CD14-positive monocyte (primary cell): ENCODE measurements around the gene TOLLIP. TPM values are rescaled to one million over a fixed set of nuclear protein-coding genes. Genes with fewer than 3 reads are reported as not detected.

ENCODE experiments used
- DNase-seq, 3 donors: peaks; one replicate each; pipeline ENCODE4 v3.0.0-alpha.2; 2011 to 2022
- H2AFZ ChIP-seq: 2 replicates; pipeline ENCODE4 v1.6.0; 2012; ENCODE audit warnings: mild to moderate bottlenecking, low read depth, low read length, inconsistent platforms; ENCODE audit not compliant: insufficient read depth, poor library complexity, severe bottlenecking
- H3K27ac ChIP-seq, 2 donors: 1 replicate in 1 of 2; 2 replicates in 1 of 2; pipeline ENCODE4 v1.5.1; 2012 to 2013; ENCODE audit warnings: low read length in 2 of 2, control low read depth in 1 of 2, inconsistent platforms in 1 of 2, low read depth in 1 of 2, mild to moderate bottlenecking in 1 of 2
- H3K27me3 ChIP-seq, 2 donors: one replicate each; pipeline versions ENCODE4 v1.6.0 to v1.6.1; 2011 to 2013; ENCODE audit warnings: low read length in 2 of 2; ENCODE audit not compliant: control insufficient read depth in 2 of 2, insufficient read depth in 2 of 2
- H3K36me3 ChIP-seq, 2 donors: replicated peaks in 1 of 2; 1 replicate in 1 of 2; 2 replicates in 1 of 2; pipeline versions ENCODE4 v1.5.1 to v1.6.1; 2012 to 2013; ENCODE audit warnings: low read length in 2 of 2, control low read depth in 1 of 2, inconsistent platforms in 1 of 2, mild to moderate bottlenecking in 1 of 2; ENCODE audit not compliant: insufficient read depth in 2 of 2, control insufficient read depth in 1 of 2
- H3K4me1 ChIP-seq, 2 donors: 1 replicate in 1 of 2; 2 replicates in 1 of 2; pipeline versions ENCODE4 v1.5.1 to v1.6.1; 2012 to 2013; ENCODE audit warnings: low read length in 2 of 2, control low read depth in 1 of 2, inconsistent platforms in 1 of 2, mild to moderate bottlenecking in 1 of 2, moderate library complexity in 1 of 2; ENCODE audit not compliant: insufficient read depth in 2 of 2, control insufficient read depth in 1 of 2
- H3K4me2 ChIP-seq: replicated peaks from 2 replicates; pipeline ENCODE3; 2012; ENCODE audit warnings: low read length, moderate library complexity, mild to moderate bottlenecking; ENCODE audit not compliant: poor library complexity, severe bottlenecking; ENCODE audit errors: extremely low read depth
- H3K4me3 ChIP-seq, 3 experiments: fragments of 200-600 bp in 1 of 3; sonication (generic) in 1 of 3; replicated peaks in 1 of 3; 1 replicate in 2 of 3; 2 replicates in 1 of 3; pipeline ENCODE4 v1.5.1; 2011 to 2013; ENCODE audit warnings: low read length in 3 of 3, mild to moderate bottlenecking in 3 of 3, control low read depth in 2 of 3, low read depth in 2 of 3, inconsistent platforms in 1 of 3, moderate library complexity in 1 of 3
- H3K79me2 ChIP-seq: 2 replicates; pipeline ENCODE4 v1.6.0; 2012; ENCODE audit warnings: mild to moderate bottlenecking, control low read depth, inconsistent platforms, low read length, moderate library complexity; ENCODE audit not compliant: insufficient read depth
- H3K9ac ChIP-seq: 2 replicates; pipeline ENCODE4 v1.6.0; 2017; ENCODE audit warnings: low read length, mild to moderate bottlenecking; ENCODE audit not compliant: insufficient read depth, poor library complexity, severe bottlenecking
- H3K9me3 ChIP-seq, 2 donors: replicated peaks in 1 of 2; 1 replicate in 1 of 2; 2 replicates in 1 of 2; pipeline versions ENCODE4 v1.5.1 to v1.6.1; 2012 to 2013; ENCODE audit warnings: low read length in 2 of 2, control low read depth in 1 of 2; ENCODE audit not compliant: control insufficient read depth in 1 of 2, insufficient read depth in 1 of 2
- H4K20me1 ChIP-seq: 2 replicates; pipeline ENCODE4 v1.6.0; 2012; ENCODE audit warnings: mild to moderate bottlenecking, low read length, control low read depth, moderate library complexity; ENCODE audit not compliant: insufficient read depth
- H3K27ac Mint-ChIP-seq, 7 donors: one replicate each; pipeline ENCODE4 v1.8.0; 2020; ENCODE audit warnings: mild to moderate bottlenecking in 7 of 7, mixed read lengths in 7 of 7, moderate library complexity in 6 of 7, inconsistent platforms in 2 of 7
- H3K27me3 Mint-ChIP-seq, 3 donors: one replicate each; pipeline ENCODE4 v1.8.0; 2021 to 2022; ENCODE audit warnings: low read depth in 3 of 3, mild to moderate bottlenecking in 3 of 3, mixed read lengths in 3 of 3, moderate library complexity in 3 of 3, inconsistent platforms in 1 of 3
- H3K36me3 Mint-ChIP-seq, 2 donors: one replicate each; pipeline ENCODE4 v1.8.0; 2020; ENCODE audit warnings: mixed read lengths in 2 of 2, inconsistent platforms in 1 of 2, mild to moderate bottlenecking in 1 of 2
- H3K4me1 Mint-ChIP-seq: one replicate; pipeline ENCODE4 v1.8.0; 2020; ENCODE audit warnings: mild to moderate bottlenecking, mixed read lengths
- H3K4me3 Mint-ChIP-seq, 2 donors: one replicate each; pipeline ENCODE4 v1.8.0; 2020; ENCODE audit warnings: mild to moderate bottlenecking in 2 of 2, mixed read lengths in 2 of 2, moderate library complexity in 1 of 2
- H3K9me3 Mint-ChIP-seq, 7 donors: one replicate each; pipeline ENCODE4 v1.8.0; 2020 to 2022; ENCODE audit warnings: mixed read lengths in 7 of 7, mild to moderate bottlenecking in 6 of 7, moderate library complexity in 6 of 7, inconsistent platforms in 2 of 7
- CTCF ChIP-seq: fragments of 200-600 bp; IDR thresholded peaks from one replicate; pipeline ENCODE4 v1.8.0; 2022; ENCODE audit warnings: antibody characterized with exemption, mild to moderate bottlenecking
- WGBS: methylation state at CpG from one replicate; pipeline ENCODE4 v1.1.5; 2013; ENCODE audit warnings: missing lambda C conversion rate; ENCODE audit not compliant: insufficient coverage; 5-methylcytosine and 5-hydroxymethylcytosine counted together
- intact Hi-C, 2 donors: fragments of 100-400 bp; cut with micrococcal nuclease; formaldehyde crosslinking; loops; one replicate each; pipeline versions ENCODE4 v1.15.0 to v1.15.1; 2023
- polyA plus RNA-seq, 3 donors: library from polyadenylated mRNA; depleted of rRNA in 1 of 3; unstranded in 2 of 3; stranded (reverse) in 1 of 3; fragments of 300-500 nt in 2 of 3; fragments of >200 nt in 1 of 3; fragmentation: Illumina TruSeq in 2 of 3; gene quantifications; 1 replicate in 2 of 3; 2 replicates in 1 of 3; pipeline ENCODE4 v1.2.3, GENCODE V29; 2012 to 2021

The TOLLIP gene
- polyA plus RNA-seq, 3 donors: 67.9 to 72.1 (median 71.7) TPM

GRCh38 chr11:1344056-1344635, 34.7 kb upstream of the TOLLIP start:
- Histone ChIP-seq H3K4me1 (no peaks in the 10 kb centered on the region), H3K4me2 (no peak overlapping the region), H3K27me3 (peaks cover 0 to 2% of the 10 kb centered on the region in 2 donors), H2AFZ (no peak overlapping the region), H3K9ac (no peak overlapping the region), H3K4me3 (no peak overlapping the region), H3K27ac (no peak overlapping the region), H3K79me2 (no peaks in the 10 kb centered on the region), H3K9me3 (no peaks in the 10 kb centered on the region), H3K36me3 (no peaks in the 10 kb centered on the region), H4K20me1 (no peaks in the 10 kb centered on the region)
- H3K4me3 Mint-ChIP-seq: peak overlapping the region in 1 of 2 donors; percentile 31
- peak overlapping the region in 1 of 7 donors; percentile 8 for H3K27ac Mint-ChIP-seq
- peaks cover 11 to 17% (median 14%) of the 10 kb centered on the region in 3 donors for H3K27me3 Mint-ChIP-seq
- peaks cover 6% of the 10 kb centered on the region for H3K4me1 Mint-ChIP-seq
- intact Hi-C loops: no loop called here
- 85% methylated on average over 25 of the region's 26 CpGs for WGBS
- TF ChIP-seq CTCF: no peak
- H3K36me3 Mint-ChIP-seq: no peaks in the 10 kb centered on the region
- H3K9me3 Mint-ChIP-seq: peaks cover 0 to 3% (median 0%) of the 10 kb centered on the region in 7 donors
- no peak for DNase-seq

DNA sequence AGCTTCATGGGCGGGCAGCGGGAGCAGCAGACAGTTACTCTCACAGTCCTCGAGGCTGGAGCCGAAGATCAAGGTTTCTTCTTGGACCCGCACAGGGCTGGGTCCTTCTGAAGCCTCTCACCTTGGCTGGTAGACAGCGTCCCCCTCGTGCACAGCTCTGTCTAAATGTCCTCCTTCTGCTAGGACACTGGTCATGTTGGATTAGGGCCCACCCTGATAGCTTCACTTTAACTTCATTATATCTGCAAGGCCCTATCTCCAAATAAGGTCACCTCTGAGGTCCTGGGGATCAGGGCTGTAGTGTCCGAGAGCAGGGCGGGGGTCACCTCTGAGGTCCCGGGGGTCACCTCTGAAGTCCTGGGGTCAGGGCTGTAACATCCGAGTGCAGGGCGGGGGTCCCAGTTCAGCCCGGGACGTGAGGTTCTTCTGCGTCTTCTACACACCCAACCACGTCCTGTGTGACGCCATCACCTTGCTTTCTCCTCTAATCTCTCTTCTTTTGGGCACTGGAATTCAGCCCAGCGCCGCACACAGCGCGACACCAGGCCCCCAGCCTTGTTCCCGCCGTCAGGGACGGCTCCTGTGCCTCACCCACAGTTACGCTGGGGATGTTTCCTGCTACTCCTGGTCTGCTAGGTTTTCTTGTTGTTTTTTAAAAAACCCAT, 34.1 kb upstream of the TOLLIP start:
- no peak overlapping the region for H3K4me3 ChIP-seq
- no peak overlapping the region for H3K27ac ChIP-seq
- H3K9me3 ChIP-seq: no peaks in the 10 kb centered on the region
- no peak overlapping the region for H3K9ac ChIP-seq
- Mint-ChIP-seq H3K27me3 (peaks cover 9 to 16% (median 14%) of the 10 kb centered on the region in 3 donors), H3K4me1 (peaks cover 6% of the 10 kb centered on the region), H3K36me3 (no peaks in the 10 kb centered on the region), H3K9me3 (peaks cover 0 to 3% (median 0%) of the 10 kb centered on the region in 7 donors), H3K27ac (no peak overlapping the region), H3K4me3 (no peak overlapping the region)
- no peaks in the 10 kb centered on the region for H3K79me2 ChIP-seq
- WGBS: 61% methylated on average over 23 of the region's 25 CpGs
- H3K4me2 ChIP-seq: no peak overlapping the region
- peaks cover 0 to 2% of the 10 kb centered on the region in 2 donors for H3K27me3 ChIP-seq
- intact Hi-C loops: no loop called here
- peaks cover under 1% of the 10 kb centered on the region for H4K20me1 ChIP-seq
- DNase-seq: no peak
- H3K36me3 ChIP-seq: no peaks in the 10 kb centered on the region
- no peak overlapping the region for H2AFZ ChIP-seq
- no peaks in the 10 kb centered on the region for H3K4me1 ChIP-seq
- no peak for TF ChIP-seq CTCF
